Activated CD8-positive, alpha-beta memory T cell treated with anti-CD3 and anti-CD28 coated beads for 4 hours (primary cell): ENCODE results near the gene GLIPR2.
"Not testable (repeated sequence)": the region's sequence is repeated elsewhere in the genome, so short reads cannot be mapped to it uniquely, and the experiment has no call there.

Experiments used
- DNase-seq, 2 donors: peaks; one replicate each; pipeline ENCODE4 v3.0.0-alpha.2; 2020; ENCODE audit warnings: low read depth in 2 of 2

Gene GLIPR2

DNA sequence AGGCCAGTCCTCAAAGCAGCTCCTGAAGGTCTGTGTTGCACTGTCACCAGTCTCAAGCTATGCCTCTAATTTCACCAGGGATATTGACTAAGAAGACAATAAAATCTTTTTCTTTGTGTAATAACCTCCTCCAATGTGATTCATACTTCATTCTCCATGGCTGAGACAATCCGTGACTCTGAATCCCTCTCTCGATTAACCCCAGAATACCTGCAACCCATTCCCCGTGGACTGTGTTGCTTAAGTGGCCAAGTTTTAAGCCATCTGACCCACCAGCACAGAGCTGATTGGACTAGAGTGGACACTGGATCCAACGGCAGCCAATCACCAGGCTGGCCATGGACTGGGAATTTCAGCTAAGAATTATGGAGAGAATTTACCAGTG lies 27.2 kb downstream of the GLIPR2 start:
- no peak for DNase-seq

DNA sequence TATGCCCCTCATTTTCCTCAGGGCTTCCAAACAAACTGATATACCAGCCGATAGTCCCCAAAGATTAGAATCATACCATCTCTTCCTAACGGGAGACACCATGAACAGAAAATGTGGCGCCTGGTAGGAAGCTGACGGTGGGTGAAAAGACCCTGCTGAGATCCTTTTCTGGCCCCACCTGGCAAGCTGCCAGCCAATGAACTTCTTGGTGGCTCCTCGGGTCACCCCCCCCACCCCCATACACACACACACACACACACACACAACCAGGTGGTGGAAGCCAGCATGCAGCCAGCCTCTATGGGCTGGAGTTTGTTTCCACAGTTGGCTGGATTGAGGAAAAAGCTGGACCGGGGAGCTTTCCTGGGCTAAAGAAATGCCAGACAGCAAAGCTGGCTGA lies 27.8 kb downstream of the GLIPR2 start:
- no peak for DNase-seq

DNA sequence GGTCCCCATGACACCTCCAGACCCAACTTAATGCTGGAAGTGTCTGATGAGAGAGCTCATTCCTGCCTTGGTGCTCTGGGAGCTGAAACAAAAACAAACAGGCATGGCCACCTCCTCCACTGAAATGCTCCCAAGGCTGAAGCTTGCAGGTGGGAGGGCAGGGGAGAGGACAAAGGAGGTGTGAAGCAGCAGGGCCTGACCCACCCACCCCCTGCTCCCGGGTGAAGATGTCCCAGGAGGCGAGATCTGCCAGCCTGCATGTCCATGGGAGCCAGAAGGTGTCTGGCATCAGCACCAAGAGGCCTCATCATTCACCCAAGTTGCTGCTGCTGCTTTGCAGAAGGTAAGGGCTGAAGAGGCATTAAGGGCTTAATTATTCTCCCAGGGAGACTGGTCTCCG lies 28.5 kb downstream of the GLIPR2 start:
- no peak for DNase-seq

DNA sequence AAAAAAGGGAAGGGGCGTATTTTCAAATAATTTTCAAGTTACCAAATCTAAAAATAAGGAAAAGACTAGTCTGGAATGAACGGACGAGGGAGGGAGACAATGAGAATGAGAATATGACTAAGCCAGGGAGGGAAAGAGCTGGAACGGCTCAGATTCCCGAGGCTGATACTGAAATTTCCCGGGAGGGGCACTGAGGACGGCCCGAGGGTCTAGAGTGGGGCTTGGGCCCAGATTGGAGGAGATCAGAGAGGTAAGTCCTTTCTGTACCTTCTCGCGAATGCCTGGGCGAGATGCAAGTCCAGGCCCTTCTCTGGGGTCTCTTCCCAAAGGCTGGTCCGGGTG lies 29.3 kb downstream of the GLIPR2 start:
- no peak for DNase-seq

DNA sequence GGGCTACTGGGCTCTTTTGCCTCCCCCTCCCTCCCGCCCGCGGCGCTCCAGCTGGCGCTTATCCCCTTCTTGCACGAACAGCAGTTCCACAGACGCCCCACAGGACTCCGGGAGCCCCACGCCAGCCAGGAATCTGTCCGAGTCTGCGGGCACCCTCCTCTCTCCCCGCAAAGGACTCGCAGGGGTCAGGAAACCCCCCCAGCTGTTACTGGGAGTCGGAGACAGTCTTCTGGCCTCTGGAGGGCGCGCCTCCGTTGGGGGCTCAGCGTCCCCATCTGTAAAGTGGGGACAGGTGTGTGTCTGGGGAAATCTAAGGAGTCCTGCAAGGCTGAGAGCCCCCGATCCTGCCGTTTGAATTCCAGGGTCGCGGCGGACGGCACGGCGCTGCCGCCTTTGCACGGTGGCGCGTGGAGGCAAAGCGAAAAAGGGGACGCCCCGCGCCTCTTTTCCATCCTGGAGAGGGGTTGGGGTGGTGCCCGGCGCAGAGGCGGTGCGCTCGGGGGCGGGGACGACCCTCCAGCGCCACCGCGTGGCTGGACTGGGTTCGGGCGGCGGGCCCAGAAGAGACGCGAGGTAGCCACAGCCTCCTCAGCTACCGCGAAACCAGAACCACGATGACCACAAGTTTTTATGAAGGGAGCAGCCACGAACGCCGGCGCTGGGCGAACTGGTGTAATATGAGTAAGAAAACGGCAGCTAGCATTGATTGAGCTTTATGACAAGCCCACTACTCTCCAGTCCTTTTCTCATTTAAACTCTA lies 29.8 kb downstream of the GLIPR2 start:
- DNase-seq: peak; percentile 58 to 66

DNA sequence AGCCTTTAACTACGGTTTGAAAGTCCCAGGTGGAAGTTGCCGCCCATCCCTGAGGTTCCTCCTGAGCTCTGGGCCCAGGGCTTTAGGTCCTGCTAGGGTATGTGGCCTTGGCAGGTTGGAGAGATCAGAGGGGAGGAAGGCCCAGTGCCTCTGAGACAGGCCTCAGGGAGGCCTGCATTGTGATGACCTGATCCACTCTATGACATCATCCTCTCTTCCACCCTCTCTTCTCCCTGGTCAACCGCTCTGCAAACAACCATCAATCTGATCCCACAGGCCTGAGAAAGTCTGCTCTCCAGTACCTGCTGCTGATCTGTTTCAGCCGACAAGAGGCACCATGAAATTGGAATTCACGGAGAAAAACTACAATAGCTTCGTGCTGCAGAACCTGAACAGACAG lies 32.6 kb downstream of the GLIPR2 start, which contains the start of gene CCIN:
Gene CCIN, plus strand, starts transcription at position 223 of the 400 bp plus-strand sequence. Its CDS starts 115 bp downstream, at position 338.
- DNase-seq: no peak

DNA sequence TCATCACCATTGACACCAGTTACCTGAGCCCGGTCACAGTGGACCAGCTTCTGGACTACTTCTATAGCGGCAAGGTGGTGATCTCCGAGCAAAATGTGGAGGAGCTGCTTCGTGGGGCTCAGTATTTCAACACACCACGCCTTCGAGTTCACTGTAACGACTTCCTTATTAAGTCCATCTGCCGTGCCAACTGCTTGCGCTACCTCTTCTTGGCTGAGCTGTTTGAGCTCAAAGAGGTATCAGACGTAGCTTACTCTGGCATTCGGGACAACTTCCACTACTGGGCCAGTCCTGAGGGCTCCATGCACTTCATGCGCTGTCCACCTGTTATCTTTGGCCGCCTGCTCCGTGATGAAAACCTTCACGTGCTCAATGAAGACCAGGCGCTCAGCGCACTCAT lies 33.2 kb downstream of the GLIPR2 start:
- no peak for DNase-seq

DNA sequence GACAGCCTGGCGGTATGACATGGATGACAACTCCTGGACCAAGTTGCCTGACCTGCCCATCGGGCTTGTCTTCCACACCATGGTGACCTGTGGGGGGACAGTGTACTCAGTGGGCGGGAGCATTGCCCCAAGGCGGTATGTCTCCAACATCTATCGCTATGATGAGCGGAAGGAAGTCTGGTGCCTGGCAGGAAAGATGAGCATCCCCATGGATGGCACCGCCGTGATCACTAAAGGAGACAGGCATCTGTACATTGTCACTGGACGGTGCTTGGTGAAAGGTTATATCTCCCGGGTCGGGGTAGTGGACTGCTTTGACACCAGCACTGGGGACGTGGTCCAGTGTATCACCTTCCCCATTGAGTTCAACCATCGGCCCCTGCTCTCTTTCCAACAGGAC lies 34.0 kb downstream of the GLIPR2 start:
- no peak for DNase-seq

DNA sequence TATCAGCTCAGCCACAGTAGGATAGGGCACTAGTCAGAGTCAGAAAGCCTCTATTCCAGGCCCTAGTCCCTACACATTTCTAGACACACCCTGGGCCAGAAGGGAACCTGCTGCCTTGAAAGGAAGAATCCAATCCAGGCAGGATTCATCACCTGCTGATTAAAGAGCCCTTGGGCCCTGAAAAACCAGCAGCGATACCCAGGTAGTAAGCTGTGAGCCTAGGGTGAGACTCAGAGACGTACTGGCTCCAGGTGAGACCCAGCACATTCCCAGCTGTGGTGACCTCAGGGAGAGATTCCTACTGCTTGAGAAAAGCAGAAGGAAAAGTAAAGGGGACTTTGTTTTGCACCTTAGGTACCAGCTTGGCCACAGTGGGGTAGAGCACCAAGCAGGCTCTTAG lies 37.3 kb downstream of the GLIPR2 start:
- DNase-seq: no peak

DNA sequence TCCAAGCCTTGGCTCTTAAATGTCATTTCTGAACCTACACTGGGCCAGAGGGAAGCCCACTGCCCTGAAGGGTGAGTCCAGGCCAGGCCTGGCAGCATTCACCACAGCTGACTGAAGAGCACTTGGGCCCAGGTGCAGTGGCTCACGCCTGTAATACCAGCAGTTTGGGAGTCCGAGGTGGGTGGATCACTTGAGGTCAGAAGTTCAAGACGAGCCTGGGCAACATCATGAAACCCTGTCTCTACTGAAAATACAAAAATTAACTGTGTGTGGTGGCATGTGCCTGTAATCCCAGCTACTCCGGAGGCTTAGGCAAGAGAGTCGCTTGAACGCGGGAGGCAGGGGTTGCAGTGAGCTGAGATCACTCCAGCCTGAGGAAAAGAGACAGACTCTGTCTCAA lies 37.7 kb downstream of the GLIPR2 start:
- no peak for DNase-seq

DNA sequence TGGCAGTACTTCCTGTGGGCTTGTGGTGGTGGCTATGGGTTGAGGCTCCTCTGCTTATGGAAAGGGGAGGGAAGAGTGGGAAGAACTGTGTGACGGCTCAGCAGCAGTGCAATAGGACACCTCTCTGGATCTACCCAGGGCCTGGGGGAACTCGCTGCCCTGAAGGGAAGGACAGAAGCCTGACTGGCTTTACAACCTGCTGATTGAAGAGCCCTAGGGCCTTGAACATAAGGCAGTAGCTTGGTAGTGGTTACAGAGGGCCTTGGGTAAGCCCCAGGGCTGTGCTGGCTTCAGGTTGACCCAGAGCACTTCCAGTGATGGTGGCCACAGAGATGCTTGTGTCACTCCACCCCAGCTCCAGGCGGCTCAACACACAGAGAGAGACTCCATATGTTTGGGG lies 38.2 kb downstream of the GLIPR2 start:
- no peak for DNase-seq

DNA sequence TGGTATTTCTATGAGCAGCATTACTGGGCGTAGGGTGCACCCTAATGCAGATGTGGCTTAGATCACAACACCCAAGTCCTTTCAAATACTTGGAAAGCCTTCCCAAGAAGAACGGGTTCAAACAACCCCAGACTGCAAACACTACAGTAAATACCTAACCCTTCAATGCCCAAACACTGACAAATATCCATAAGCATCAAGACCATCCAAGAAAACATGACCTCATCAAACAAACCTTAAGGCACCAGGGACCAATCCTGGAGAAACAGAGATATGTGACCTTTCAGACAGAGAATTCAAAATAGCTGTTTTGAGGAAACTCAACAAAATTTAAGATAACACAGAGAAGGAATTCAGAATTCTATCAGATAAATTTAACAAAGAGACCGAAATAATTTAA lies 38.7 kb downstream of the GLIPR2 start:
- DNase-seq: not testable (repeated sequence)

DNA sequence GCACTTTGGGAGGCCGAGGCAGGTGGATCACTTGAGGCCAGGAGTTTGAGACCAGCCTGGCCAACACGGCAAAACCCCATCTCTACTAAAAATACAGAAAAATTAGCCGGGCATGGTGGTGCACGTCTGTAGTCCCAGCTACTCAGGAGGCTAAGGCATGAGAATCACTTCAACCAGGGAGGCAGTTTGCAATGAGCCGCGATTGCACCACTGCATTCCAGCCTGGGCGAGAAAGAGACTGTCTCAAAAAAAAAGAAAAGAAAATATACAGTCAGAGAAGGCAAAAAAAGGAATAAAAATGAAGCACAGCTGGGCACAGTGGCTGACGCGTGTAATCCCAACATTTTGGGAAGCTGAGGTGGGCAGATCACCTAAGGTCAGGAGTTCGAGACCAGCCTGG lies 40.0 kb downstream of the GLIPR2 start:
- DNase-seq: not testable (repeated sequence)

DNA sequence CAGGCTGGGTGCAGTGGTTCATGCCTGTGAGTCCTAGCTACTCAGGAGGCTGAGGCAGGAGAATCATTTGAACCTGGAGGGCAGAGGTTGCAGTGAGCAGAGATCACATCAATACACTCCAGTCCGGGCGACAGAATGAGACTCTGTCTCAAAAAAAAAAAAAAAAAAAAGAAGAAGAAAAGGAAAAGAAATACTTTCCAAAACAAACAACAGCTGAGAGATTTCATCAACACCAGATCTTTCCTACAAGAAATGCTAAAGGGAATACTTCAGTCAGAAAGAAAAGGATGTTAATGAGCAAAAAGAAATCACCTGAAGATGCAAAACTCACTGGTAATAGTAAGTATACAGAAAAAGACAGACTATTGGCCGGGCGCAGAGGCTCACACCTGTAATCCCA lies 41.0 kb downstream of the GLIPR2 start:
- DNase-seq: no peak

DNA sequence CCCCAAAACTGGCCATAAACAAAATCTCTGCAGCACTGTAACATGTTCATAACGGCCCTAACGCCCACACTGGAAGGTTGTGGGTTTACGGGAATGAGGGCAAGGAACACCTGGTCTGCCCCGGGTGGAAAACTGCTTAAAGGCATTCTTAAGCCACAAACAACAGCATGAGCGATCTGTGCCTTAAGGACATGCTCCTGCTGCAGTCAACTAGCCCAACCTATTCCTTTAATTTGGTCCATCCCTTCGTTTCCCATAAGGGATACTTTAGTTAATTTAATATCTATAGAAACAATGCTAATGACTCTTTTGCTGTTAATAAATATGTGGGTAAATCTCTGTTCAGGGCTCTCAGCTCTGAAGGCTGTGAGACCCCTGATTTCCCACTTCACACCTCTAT lies 43.7 kb downstream of the GLIPR2 start:
- not testable (repeated sequence) for DNase-seq

DNA sequence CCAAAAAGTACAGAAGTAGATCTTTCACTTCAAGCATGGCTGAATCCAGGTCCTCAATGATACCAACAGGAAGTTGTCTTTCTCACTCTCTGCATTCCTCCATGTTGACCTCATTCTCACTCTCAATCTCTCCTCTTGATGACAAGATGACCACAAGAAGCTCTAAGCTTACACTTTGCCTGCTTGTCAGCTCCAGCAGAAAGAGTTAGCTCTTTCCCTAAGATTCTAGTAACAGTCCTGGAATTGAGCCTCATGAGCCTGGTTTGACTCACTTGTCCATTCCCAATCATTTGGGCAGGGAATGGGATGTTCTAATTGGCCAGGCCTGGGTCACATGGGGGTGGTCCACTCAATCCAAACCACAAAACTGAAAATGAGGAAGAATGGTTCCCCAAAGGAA lies 50.9 kb downstream of the GLIPR2 start:
- no peak for DNase-seq

DNA sequence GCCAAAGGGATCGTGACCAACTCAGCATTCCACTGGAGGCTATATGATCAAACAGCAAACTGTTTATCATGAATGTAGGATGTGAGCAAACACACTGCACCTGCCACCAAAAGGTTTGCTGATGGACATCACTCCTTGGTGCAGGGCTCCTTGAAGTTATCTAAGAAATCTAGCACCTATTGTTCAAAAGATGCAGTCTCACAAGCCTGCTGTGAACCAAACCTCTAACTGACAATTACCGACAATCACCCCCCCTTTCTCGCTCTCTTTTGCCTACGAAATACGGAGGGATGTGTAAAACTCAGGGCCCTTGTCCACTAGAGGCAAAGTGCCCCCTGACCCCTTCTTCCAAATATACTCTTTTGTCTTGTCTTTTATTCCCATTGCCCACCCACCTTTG lies 51.7 kb downstream of the GLIPR2 start:
- DNase-seq: no peak

DNA sequence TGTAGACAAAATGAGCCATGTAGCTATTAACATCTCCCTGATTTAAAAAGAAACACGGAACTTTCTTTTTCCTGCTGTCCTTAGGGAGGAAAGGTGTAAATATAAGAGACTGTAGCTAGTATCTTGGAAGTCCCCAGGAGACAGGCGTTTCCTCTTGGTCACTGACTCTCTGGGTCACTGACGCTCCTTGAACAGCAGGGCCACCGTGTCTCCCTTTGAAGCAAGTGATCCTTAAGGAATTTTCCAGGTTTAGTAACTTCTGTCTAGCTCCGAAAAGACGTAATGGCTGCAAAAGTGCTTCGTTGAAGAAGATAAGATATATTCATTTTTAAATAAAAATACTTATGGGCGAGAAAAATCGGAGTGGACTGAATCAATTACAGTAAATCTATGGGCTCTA lies 53.4 kb downstream of the GLIPR2 start:
- no peak for DNase-seq

DNA sequence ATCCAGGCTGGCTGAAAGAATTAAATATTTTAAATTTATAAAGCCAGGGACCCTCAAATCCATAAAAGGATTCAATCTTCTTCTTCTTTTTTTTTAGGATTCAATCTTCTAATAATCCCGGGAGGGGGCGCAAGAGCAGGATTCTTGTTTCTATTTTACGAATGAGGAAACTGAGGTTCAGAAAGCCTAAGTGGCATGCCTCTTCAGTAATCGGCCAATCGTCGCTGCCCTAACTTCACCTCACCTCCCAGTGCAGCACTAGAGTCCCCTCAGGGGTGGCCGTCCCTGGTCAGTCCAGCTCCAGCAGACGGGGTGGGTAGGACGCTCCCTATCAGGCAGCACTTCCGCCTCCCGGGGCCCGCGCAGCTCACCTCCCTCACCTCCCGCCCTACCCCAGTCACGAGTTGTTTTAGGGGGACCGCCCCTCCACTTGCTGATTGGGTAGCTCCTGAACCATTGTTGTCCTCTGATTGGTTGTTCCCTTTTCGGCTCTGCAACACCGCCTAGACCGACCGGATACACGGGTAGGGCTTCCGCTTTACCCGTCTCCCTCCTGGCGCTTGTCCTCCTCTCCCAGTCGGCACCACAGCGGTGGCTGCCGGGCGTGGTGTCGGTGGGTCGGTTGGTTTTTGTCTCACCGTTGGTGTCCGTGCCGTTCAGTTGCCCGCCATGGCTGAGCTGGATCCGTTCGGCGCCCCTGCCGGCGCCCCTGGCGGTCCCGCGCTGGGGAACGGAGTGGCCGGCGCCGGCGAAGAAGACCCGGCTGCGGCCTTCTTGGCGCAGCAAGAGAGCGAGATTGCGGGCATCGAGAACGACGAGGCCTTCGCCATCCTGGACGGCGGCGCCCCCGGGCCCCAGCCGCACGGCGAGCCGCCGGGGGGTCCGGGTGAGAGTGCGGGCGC lies 54.1 kb downstream of the GLIPR2 start, which contains the start of gene CLTA:
Gene CLTA, plus strand, starts transcription at position 534 of the 902 bp plus-strand sequence. Its CDS starts 136 bp downstream, at position 670.
- DNase-seq: peak; percentile 84 to 92

DNA sequence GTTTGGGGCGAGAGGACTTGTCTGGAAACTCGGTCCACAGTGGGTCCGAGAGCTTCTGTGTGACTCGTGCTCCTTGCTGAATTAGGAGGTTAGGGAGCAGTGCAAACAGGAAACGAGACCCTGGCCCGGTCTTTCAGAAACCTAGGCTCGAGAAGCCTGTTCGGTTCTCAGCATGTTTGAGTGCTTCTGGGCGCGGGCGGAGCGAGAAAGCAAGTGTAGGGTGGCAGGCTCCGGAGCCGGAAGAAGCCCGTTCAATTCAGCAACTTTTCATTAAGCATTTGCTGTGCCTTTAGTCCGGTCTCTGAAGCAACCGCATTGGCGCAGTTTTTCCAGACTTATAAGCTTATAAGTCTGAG lies 54.7 kb downstream of the GLIPR2 start:
- peak in 1 of 2 donors; percentile 9 for DNase-seq

DNA sequence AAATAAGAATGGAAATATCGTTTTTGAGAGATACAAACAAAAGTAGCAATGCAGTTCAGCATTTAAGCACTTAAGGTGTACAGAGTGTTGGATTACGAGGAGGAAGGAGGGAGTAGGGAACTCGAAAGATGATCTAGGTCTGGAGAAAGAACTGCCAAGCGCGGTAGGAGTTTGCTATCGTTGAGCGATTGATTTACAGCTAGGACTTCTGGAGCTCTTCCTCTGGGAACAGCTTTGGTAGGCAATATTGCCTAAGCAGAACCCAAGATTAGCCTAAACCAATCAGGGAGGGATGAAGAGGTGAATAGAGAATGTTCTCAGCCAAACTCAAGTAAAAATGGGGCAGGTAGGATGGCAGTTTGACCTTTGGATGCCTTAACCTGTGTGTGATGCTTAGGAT lies 55.2 kb downstream of the GLIPR2 start:
- DNase-seq: no peak

DNA sequence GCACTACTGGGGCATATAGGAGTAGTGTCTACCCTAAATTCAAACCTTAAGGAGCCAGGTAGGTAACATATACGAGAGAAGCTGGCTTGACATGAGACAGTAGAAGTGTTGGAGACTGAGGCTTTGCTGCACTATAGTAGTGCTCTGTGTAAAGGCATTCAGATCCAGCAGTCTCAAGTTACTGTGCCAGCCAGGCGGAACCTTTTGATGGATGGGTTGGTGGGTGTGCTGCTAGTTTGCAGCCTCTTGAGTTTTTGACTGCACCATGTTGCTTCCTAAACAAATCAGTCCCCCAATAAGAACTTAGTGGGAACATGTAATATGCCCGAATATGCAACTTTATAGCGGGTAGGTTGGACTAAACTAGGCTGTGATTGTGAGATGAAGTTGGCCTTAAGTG lies 55.7 kb downstream of the GLIPR2 start:
- DNase-seq: no peak

DNA sequence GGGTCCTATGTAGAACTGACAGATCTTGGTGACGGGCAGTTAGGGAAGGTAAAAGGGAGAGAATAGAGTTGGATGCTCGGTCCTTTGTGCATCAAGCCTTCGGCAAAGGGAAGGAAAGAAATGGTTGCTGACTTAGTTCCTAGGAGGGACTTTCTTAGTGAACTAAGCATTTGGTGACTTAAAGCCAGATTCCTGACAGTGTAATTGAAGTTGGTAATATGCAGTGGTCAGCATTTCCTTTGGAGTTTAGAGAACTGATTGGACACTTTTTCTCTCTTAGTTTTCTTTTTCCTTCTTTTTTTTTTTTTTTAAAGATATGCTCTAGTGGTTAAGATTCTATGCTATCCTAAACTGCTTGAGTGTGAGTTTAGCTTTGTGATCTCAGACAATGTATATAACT lies 56.5 kb downstream of the GLIPR2 start:
- DNase-seq: no peak
